Epithelial cell of esophagus (primary cell): Measurements from ENCODE around the gene ZBTB20.
"Not testable (repeated sequence)": the region's sequence is repeated elsewhere in the genome, so short reads cannot be mapped to it uniquely, and the experiment has no call there.

ENCODE experiments used
- DNase-seq: peaks from one replicate; pipeline ENCODE4 v3.0.0; 2010; ENCODE audit warnings: low read depth
- H3K4me3 ChIP-seq: 2 replicates; pipeline ENCODE4 v1.5.1; 2011; ENCODE audit warnings: mild to moderate bottlenecking, low read length, control low read depth
- TF ChIP-seq, protein P1 (sequence below): IDR thresholded peaks from 2 replicates; pipeline ENCODE4 v1.5.1; 2011; ENCODE audit warnings: low read depth, mild to moderate bottlenecking, low read length, control low read depth, inconsistent platforms; ENCODE audit not compliant: insufficient read depth; ENCODE audit errors: missing control alignments

The ZBTB20 gene

DNA sequence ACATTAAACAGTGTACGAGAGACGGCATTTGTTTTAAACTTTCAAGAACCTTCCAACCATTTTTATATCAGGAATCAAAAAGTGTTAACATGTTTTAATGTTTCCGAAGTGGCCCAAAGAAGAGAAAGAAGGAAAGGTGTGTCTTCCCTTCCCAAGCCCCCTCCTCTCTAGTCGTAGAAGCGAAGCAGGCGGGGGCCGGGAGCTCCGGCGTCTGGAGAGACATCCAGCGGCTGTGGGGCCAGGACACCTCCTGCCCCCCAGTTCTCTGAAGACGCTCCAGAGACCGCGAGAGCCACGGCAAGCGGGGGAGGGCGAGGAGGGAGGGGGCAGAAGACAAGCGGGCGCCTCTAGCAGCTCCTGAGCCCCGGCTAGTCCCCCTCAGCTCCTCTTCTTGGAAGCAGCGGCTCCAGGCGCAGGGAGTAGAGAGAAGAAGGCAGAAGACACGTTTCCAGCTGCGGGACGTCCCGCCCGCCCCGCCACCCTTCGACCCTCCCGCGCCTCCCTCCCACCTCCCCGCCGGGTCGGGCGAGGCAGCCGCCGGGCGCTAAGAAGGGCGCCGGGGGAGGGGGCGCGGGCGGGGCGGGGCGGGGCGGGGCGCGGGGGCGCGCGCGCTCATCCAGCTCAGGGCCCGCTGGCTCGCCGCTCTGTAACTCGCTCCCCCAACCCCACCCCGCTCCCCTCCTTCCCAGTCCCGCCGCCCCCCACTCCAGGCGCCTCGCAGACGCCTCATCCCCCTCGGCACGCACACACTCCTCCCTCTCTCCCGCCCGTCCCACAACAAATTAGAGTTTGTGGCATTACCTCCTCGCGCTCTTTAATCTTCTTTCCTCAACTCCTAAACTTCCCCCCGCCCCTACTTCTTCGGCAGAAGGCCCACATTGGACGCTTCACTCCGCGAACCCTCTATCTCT lies at the start of gene ZBTB20:
ZBTB20 (minus strand) TSS at position 871 of the 911 bp plus-strand sequence.
- peak within 1 kb of the TSS; percentile 74 for H3K4me3 ChIP-seq
- DNase-seq, result peak; percentile 65
- TF ChIP-seq, protein P1, sequence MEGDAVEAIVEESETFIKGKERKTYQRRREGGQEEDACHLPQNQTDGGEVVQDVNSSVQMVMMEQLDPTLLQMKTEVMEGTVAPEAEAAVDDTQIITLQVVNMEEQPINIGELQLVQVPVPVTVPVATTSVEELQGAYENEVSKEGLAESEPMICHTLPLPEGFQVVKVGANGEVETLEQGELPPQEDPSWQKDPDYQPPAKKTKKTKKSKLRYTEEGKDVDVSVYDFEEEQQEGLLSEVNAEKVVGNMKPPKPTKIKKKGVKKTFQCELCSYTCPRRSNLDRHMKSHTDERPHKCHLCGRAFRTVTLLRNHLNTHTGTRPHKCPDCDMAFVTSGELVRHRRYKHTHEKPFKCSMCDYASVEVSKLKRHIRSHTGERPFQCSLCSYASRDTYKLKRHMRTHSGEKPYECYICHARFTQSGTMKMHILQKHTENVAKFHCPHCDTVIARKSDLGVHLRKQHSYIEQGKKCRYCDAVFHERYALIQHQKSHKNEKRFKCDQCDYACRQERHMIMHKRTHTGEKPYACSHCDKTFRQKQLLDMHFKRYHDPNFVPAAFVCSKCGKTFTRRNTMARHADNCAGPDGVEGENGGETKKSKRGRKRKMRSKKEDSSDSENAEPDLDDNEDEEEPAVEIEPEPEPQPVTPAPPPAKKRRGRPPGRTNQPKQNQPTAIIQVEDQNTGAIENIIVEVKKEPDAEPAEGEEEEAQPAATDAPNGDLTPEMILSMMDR, result no peak

DNA sequence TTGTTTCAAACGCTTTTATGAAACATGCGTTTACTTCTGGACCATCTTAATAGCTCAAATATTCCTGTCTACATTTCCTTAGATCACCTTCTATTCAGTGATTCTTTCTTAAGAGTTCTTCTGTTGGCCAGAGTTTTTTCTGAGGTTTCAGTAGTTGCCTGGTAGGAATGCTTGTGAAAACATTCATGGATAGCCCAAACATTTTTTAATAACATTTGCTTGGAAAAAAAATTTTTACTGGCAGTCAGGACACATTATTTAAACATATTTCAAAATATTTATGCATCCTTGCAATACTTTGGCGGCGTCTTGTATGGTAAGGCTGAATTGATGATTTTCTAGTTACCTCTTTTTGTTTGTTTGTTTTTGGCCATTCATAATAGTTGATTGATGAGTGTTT lies 47.4 kb upstream of the ZBTB20 start:
- H3K4me3 ChIP-seq, result no peak overlapping the region
- no peak for DNase-seq
- TF ChIP-seq, protein P1, result no peak

DNA sequence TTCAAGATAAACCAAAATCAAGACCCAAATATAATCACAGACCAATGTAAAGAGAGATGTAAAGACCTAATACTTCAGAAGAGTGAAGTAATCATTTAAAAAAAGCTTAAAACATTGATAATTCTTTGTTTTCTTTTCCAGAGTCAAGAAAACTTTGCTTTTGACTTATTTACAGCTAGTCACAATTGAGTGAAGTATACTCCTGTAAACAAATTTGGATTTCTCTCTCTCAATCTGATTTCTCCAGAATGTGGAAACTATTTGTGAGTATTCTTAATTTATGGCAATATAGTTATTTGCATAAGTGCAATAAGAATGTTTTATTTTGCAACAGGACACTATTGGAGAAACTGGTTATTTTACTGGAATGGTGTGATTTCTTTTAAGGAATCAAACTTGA lies 43.7 kb upstream of the ZBTB20 start:
- DNase-seq, result no peak
- H3K4me3 ChIP-seq, result no peak overlapping the region
- TF ChIP-seq, protein P1, result no peak

DNA sequence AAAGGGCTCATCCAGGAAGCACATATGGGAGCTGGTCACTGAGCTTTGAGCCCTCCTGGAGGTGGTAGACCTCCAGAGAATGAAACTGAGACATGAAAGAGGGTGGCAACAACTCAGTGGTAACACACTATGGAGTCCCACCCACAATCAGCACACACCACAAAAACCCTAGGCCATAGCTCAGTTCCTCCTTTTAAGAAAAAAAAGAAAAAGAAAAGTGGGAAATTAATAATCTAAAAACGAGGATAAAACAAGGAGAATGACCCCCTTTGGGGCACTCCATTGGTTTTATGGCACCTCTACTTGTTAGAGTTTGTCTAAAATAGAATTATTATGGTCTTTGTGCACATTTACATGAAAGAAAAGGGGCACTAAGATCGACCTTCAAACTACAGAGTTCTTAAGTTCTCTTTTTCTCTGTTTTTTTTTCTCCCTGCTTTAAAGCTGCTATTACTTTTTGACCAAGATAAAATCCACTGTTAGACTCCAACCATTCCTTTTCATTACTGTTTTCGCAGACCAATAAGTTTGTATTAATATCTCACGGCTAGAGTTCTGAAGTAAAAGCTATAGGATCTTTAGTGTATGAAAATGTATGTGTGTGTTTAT lies 40.2 kb upstream of the ZBTB20 start:
- TF ChIP-seq, protein P1, result no peak

DNA sequence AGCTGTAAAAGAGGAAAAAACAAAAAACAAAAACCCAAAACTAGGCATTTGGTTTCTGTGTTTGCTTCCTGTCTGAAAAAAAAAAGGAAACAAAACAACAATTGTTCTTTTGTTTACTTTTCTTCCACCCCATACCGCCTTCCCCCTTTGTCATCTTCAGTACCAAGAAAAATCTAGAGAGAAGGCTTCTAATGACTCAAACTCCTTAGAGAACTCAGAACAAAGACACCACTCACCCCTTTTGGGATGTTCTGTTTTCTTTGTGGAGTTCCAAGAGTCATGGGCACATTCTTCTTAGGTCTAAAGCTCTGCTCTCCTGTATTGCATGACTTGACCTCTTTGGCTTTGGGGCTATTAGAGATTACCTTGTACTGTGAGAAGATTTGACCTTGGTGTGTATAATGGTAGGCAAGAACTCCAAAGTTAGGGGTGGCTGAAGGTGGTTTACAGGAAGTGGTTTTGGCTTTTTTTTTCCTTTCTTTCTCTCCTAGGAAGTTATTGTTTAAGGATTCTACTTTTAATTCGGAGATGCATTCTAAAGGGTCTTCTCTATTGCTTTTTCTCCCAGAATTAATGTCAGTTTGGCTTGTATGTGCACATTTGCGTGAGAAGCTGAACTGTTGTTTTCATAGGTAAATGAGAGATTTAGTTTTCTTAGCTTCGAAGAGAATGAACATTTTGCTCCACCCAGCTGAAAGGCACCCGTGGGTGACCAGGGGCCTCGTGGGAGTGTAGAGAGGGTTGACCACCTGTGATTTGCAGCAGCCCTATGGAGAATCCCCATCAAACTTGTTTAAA lies 39.5 kb upstream of the ZBTB20 start:
- TF ChIP-seq, protein P1, result no peak
- no peak overlapping the region for H3K4me3 ChIP-seq

More for the DNA sequence above, 40.2 kb upstream of the ZBTB20 start:
- no peak for DNase-seq
- no peak overlapping the region for H3K4me3 ChIP-seq

DNA sequence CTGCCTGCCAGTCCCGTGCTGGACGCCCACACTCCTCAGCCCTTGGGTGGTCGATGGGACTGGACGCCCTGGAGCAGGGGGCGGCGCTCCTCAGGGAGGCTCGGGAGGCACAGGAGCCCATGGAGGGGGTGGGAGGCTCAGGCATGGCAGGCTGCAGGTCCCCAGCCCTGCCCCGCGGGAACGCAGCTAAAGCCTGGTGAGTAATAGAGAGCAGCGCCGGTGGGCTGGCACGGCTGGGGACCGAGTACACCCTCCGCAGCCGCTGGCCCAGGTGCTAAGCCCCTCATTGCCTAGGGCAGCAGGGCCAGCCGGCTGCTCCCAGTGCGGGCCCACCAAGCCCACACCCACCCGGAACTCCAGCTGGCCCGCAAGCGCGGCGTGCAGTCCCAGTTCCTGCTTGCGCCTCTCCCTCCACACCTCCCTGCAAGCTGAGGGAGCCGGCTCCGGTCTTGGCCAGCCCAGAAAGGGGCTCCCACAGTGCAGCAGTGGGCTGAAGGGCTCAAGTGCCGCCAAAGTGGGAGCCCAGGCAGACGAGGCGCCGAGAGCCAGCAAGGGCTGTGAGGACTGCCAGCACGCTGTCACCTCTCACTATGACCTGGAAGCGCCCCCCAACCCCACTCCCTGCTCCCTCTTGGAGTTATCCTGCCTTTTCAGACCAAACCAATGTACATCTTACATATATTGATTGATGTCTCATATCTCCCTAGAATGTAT lies 37.9 kb upstream of the ZBTB20 start:
- not testable (repeated sequence) for DNase-seq, H3K4me3 ChIP-seq

More for the DNA sequence above, 39.5 kb upstream of the ZBTB20 start:
- DNase-seq, result no peak

DNA sequence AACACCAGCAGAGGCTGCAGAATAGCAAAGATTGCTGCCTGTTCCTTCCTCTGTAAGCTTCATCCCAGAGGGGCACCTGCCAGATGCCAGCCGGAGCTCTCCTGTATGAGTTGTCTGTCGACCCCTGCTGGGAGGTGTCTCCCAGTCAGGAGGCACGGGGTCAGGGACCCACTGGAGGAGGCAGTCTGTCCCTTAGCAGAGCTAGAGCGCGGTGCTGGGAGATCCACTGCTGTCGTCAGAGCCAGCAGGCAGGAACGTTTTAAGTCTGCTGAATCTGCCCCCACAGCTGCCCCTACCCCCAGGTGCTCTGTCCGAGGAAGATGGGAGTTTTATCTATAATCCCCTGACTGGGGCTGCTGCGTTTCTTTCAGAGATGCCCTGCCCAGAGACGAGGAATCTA lies 31.8 kb upstream of the ZBTB20 start:
- H3K4me3 ChIP-seq, DNase-seq: not testable (repeated sequence)
